8988T (cell line): Measurements from ENCODE around the gene CTCF.

Experiments
- DNase-seq: peaks from one replicate; pipeline ENCODE4 v3.0.0; 2011

Gene CTCF

DNA sequence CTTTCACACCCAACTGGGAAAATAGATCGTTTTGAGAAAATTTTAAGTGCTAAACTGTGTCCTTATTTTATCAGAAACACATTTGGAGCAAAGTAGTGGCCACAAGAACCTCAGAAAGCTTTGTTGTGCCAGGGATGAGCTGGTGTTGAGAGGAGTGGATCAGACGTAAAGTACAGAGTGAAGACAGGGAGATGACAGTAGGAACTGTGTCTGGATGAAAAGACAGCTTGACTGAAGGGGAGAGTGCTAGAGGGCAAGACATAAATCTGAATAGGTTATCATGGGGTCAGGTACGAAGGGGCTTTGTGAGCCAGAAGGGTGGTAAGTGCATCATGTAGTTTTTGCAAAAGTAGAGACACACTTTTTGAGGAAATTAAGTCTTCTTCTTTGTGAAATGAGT is 43.3 kb downstream of the CTCF start:
- no peak for DNase-seq

DNA sequence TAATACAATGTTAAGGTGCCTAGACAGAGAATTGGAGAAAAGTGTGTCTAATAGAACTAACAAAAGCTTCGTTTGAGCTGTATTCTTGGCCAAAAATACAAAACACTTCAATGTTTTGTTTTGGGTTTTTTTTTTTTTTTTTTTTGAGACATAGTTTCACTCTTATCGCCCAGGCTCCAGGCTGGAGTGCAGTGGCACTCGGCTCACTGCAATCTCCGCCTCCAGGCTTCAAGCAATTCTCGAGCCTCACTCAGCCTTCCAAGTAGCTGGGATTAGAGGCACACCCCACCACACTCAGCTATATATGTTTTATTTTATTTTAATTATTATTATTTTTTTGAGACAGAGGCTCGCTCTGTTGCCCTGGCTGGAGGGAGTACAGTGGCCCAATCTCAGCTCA is 44.3 kb downstream of the CTCF start:
- DNase-seq, result no peak

DNA sequence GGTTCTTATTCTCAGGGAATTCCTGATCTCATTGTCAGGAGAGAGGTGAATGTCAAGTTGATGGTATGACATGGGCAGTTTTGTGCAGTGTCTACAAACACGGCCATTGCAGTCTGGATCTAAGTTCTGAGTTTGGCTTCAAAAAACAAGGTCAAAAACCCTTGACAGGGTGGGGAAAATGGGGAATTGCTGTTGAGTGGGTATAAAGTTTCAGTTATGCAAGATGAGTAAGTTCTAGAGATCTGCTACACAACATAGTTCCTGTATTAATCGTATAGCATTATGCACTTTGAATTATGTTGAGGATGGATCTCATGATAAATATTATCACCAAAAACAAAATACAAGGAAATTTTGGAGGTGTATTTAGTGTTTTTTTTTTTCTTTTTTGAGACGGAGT is 46.0 kb downstream of the CTCF start:
- no peak for DNase-seq

DNA sequence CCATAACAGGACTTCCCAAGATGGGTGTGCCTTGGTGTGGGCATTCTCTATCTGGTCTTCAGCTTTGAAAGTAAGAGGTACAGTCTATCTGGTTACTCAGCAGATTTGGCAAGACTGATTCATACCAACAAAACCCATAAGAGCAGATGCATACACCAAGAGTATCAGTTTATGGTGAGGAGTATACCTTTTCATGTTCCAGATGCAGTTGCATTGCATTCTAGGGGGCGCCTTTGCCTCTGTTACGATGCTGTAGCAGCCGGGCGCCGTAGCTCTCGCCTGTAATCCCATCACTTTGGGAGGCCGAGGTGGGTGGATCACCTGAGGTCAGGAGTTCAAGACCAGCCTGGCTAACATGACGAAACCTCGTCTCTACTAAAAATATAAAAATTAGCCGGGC is 51.5 kb downstream of the CTCF start:
- no peak for DNase-seq

DNA sequence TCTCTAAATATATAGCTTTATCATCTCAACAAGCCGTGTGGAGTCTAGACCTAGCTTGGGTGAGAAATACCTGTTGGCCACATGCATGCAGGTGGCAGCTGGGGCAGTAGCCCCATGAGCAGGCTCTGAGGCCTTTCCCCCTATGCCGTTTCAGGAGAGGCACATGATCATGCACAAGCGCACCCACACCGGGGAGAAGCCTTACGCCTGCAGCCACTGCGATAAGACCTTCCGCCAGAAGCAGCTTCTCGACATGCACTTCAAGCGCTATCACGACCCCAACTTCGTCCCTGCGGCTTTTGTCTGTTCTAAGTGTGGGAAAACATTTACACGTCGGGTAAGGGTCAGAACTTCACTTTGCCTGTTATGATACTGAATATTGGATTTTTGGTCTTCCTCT is 65.9 kb downstream of the CTCF start:
- no peak for DNase-seq

DNA sequence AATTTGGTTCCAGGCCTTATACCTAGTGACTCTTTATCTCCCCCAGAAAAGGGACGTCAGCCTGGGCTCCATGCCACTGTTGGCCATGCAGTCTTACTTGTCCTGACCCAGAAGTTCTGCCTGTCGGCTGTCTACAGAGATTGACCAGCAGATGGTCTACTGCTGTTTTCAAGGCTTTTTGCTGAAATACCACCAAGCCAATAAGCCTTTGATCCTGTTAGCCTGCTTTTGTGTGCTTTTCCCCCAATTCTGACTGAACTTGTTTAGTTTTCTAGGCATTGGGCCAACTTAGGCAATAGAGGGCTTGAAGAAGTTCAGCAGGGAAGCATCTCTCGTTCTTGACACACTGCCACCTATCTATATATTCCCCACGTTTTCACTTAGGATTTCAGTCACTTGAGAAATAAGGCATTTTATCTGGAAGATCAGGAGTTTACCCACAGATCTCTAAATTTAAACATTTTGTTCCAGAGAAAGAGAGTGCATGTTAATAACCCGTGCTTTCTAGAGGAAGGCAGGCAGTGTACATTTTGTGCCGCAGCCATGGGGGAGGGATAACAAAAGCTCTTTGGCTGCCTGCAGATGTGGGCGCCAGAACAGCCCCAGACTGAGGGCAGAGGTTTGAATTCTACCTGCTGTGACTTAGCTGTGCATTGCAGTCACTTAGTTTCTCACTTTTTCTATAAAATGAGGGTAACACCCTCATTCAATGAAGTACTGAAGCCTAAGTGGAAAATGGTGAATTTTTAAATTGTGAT is 70.3 kb downstream of the CTCF start:
- no peak for DNase-seq

DNA sequence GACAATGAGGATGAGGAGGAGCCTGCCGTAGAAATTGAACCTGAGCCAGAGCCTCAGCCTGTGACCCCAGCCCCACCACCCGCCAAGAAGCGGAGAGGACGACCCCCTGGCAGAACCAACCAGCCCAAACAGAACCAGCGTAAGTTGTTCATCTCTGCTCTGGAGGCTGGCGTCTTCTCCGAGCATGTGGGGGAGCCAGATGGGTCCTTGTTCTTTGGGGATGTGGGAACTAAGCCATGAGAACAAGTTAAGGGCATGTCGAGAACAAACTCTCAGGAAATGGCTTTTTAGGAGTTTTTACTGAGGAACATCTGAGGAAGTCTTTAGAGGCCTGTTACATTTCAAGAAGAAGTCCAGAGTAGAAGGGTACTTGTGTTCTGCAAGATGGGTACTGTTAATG is 74.4 kb downstream of the CTCF start:
- no peak for DNase-seq

DNA sequence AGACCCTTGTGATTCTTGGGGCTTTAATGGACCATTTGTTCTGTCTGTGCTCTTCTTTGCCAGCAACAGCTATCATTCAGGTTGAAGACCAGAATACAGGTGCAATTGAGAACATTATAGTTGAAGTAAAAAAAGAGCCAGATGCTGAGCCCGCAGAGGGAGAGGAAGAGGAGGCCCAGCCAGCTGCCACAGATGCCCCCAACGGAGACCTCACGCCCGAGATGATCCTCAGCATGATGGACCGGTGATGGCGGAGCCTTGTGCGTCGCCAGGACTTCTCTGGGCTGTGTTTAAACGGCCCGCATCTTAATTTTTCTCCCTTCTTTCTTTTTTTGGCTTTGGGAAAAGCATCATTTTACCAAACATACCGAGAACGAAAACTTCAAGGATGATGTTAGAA is 75.3 kb downstream of the CTCF start:
- DNase-seq, result no peak

DNA sequence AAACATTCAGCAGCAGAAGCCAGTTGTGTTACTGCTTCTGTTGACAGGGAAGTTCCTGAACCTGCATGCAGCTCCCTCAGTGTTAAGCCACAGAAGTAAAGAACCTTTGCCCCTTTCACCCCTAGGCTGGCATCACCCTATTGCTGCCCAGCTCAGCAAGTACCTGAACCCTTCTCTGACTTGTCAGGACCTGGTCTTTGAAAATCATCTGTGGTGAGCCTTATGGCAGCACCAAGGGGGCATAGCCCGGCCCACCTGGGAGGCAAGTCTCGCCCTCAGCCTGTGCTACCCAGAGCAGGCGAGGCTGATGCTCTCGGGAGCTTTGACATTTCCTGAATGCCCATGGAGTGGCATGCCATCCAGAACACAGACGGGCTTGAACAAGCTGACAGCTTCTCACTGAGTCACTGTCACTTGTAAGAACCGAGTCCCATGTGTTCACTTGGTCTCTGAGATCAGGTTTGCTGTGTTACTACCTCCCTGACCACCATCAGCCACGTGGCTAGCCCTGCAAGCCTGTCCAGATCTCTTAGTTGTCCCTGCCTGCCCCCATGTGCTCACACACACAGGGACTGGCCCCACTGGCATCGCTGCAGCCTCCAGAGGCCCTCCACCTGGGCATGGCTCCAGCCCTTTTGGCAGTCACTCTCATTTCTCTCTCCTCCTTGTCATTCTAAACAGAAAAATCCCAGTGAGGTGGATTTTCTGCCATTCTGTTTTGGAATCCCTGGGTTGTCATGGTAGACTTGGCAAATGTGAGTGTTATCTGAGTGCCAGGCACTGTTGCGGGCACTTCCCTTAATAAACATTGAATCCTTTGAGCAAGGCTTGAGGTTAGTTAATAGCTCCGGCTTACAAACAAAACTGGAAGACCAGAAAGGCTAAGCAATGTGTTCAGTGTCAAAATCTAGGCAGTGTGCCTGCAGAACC is 79.7 kb downstream of the CTCF start:
- DNase-seq, result peak; percentile 42

DNA sequence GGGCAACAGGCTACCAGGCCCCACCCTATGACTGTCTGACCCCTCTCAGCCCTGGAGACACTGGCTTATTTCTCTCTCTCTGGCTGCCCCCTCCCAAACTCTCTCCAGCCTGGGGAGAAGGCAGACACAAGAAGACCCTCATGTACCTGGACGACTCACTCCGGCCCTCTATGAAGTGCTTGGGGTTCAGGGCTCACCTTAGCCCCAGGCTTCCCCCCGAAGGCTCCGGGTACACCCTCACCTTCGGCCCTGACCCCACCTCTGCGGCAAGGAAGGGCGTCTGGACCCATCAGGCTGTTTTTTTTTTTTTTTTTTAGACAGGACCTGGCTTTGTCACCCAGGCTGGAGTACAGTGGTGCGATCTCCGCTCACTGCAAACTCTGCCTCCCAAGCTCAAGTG is 81.7 kb downstream of the CTCF start:
- no peak for DNase-seq

DNA sequence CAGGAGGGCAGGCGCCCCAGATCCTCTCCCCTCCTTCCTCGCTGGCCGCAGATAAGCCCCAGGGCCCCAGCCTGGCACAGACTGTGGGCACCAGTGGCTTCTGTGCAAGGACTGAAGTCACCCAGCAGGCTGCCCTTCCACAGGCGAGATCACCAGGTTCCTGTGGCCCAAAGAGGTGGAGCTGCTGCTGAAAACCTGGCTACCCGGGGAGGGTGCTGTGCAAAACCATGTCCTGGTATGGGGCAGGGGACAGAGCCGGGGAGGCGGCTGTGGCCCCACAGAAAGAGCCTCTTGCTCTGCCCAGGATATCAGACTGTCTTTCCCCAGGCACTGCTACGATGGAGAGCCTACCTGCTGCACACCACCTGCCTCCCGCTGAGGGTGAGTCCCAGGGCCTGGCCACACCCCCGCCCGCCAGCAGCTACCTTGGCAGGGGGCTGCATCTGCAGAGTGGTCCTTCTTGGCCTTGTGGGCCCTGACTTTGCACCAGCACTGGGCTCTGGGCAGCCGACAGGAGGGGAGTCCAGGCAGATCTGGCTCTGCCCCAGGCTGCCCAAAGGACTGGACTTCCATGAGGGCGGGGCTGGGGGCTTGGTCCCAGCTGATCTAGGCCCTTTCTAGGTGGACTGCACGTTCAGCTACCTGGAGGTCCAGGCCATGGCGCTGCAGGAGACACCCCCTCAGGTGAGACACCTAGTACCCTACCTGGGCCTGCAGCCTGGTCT is 83.2 kb downstream of the CTCF start:
- peak; percentile 51 for DNase-seq

DNA sequence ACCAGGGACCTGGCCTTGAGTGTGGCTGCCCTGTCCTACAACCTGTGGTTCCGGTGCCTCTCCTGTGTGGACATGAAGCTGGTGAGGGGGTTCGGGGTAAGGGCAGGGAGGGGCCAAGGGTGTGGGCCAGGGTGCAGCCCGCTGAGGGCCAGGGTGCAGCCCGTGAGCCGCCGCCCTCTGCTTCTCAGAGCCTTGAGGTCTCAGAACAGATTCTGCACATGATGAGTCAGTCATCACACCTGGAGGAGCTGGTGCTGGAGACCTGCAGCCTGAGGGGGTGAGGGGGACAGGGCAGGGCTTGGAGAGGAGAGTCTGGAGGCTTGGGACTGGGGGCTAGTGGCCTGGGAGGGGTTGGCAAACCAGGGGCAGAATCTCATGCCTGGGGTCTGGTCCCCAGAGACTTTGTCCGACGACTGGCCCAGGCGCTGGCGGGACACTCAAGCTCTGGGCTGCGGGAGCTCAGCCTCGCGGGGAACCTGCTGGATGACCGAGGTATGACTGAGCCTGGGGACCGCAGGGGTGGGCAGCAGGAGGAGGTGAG is 84.9 kb downstream of the CTCF start:
- peak; percentile 86 for DNase-seq

DNA sequence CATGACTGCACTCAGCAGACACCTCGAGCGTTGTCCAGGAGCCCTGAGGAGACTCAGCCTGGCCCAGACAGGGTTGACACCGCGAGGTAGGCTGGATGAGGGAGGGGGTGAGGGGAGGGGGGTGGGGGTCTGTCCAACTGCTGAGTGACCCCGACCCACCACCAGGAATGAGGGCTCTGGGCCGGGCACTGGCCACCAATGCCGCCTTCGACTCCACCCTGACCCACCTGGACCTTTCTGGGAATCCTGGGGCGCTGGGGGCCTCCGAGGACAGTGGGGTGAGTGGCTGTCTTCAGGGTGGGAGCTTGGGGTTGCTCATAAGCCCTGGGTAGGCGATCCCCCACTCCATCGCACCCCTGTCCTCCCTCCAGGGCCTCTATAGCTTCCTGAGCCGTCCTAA is 85.4 kb downstream of the CTCF start:
- no peak for DNase-seq

DNA sequence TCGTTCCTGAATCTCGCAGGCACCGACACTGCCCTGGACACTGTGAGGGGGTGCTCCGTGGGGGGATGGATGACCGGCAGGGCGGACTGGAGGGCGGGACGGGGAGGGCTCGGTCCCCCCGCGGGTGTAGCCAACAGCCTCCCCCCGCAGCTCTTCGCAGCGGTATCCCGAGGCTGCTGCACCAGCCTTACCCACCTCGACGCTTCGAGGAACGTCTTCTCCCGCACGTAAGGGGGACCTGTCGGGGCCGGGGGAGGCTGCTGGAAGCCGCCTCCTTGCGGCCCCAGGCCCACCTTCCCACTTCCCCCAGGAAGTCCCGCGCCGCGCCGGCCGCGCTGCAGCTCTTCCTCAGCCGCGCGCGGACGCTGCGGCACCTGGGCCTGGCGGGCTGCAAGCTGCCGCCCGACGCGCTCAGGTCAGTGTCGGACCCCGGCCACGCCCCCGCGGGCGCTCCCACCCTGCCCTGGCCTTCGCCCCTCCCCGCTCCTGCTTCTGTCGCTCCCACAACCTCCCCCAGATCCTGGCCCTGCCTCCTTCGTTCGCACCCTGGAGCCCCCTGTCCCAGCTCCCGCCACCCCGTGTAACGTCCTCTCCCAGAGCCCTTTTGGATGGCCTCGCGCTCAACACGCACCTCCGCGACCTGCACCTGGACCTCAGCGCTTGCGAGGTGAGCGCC is 85.9 kb downstream of the CTCF start:
- DNase-seq, result peak; percentile 58

DNA sequence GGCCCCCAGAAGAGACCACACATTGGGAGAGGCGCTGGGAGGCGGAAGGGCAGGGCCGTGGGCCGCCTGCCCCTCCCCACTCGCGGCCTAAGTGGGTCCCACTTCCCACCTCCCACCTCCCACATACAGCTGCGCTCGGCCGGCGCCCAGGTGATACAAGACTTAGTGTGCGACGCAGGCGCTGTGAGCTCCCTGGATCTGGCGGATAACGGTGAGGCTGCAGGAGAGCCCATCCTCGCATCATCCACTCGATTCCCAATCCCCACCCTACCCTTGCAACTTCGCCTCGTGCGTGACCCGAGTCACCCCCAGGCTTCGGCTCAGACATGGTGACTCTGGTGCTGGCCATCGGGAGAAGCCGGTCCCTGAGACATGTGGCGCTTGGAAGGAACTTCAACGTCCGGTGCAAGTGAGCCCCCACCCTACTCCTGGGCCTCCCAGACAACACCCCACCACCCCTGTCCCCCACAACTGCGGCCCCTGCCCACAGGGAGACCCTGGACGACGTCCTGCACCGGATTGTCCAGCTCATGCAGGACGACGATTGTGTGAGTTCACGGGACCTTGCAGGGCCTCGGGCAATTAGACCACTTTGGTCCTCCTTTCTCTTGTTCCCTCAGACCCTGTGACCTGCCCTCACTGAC is 86.6 kb downstream of the CTCF start:
- peak; percentile 62 for DNase-seq

DNA sequence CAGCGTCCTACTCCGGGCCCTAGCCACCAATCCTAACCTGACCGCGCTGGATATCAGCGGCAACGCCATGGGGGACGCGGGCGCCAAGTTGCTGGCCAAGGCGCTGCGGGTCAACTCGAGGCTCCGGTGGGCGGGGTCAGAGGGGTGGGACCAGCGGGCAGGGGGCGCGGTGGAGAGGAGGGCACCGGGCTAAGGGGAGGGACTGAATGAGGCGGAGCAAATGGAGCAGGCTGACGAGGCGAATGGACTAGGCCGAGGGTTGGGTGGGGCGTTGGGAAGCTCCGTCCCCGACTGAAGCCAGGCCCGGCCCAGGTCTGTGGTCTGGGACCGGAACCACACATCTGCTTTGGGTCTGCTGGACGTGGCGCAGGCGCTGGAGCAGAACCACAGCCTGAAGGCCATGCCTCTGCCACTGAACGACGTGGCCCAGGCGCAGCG is 87.2 kb downstream of the CTCF start:
- DNase-seq, result peak; percentile 70

DNA sequence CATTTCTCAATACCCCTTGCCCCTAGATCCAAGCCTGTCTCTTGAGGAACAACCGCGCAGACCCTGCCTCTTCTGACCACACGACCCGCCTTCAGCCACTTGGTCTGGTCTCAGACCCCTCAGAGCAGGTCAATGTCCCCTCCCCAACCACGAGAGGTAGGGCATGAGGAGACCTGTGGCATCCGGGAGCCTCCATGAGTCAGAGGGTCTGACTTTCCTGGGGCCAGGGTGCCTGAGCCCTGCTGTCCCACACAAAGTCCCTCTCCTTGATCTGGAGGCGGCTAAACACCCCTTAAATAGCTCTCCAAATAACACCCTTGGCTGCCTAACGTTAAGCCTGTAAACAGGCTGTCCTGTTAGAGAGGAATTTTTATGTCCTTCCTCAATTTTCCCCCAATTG is 87.7 kb downstream of the CTCF start:
- peak; percentile 51 for DNase-seq

DNA sequence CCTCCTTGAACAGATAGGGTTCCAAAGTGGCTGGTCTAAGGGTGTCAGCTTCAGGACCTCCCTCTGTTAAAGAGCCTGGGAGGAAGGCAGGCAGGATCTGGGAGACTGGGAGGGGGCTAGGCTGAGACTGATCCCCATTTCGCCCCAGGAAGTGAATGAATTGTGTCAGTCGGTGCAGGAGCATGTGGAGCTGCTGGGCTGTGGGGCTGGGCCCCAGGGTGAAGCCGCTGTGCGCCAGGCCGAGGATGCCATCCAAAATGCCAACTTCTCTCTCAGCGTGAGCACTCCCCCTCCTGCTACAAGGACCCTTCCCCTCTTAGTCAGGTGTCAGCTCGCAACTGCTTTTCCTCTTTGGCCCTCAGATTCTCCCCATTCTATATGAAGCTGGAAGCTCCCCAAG is 88.7 kb downstream of the CTCF start:
- DNase-seq, result peak; percentile 45

DNA sequence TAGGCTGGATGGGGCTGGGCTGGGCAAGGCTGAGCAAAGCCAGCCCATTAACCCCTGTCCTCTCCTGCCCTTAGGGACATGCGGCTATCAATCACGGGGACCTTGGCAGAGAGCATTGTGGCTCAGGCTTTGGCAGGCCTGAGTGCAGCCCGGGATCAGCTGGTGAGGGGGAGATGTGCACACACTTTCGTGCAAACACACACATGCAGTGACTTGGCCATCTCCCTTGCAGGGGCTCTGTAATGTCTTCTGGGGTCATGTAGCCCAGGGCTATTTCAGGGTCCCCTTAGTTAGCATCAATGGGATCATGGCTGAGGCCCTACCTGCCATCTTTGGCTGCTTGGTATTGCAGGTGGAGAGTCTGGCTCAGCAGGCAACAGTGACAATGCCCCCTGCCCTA is 89.5 kb downstream of the CTCF start:
- DNase-seq, result peak; percentile 63

DNA sequence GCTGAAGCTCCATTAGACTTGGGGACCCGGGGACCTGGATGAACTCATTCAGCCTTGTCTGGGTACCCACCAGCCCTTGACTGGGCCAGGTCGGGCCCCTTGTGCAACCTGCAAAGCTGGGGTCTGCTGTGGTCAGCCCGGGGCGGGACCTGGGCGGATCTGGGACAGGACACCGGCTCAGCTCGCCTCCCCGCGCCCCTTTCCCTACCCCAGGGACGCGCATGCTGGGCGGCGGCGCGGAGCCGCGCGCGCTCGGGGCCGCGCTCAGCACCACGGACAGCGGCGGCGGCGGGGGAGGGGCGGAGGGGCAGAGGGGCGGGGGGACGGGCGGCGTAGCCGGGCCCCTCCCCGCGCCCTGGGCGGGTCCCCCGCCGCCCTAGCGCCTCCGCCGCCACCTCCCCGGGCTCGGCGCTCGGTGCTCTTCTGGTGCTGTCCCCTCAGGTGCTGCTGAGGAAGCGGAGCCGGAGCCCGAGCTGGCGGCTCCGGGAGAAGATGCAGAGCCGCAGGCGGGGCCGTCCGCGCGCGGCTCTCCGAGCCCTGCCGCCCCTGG is 90.3 kb downstream of the CTCF start:
- peak; percentile 100 for DNase-seq

DNA sequence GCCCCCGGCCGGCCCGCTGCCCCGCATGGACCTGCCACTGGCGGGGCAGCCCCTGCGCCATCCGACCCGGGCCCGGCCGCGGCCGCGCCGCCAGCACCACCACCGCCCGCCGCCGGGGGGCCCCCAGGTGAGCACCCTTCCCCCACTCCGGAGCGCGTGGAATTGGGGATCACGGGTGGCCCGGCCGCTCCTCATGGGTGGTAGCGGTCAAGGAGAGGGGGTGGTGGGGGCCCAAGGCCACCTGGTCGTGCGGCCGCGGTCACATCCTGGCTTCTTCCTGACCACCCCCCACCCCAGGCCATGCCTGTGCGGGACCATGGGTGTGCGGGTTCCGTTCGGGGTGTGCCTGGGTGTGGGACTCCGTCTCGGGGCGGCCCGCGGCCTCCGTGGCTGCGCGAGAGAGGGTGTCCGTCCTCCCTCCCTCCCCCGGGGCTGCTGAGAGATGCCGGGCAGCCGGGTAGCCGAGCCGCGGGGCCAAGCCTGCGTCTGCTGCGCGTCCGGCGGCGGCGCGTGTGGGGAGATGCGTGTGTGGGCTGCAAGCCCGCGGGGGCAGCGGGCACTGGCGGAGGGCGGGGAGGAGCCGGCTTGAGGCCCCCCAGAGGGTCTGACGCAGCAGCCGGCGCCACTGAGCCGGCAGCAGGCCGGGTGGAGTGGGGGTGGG is 90.9 kb downstream of the CTCF start:
- DNase-seq, result peak; percentile 84
